Activated CD4-positive, alpha-beta T cell treated with anti-CD3 and anti-CD28 coated beads, Interleukin-2, amount 50 U/mL, for 4 hours (primary cell): Measurements from ENCODE around the gene LMNB1.

Experiments used
- DNase-seq, 2 experiments: peaks; one replicate each; pipeline ENCODE4 v3.0.0-alpha.2; 2020

LMNB1 gene

GRCh38 chr5:126857472-126858410, 80.8 kb downstream of the LMNB1 start:
- no peak for DNase-seq

- DNase-seq, result no peak
Measured at GRCh38 chr5:126858441-126858840, 81.5 kb downstream of the LMNB1 start.

GRCh38 chr5:126863402-126863801, 86.5 kb downstream of the LMNB1 start:
- no peak for DNase-seq

GRCh38 chr5:126864042-126864688, 87.2 kb downstream of the LMNB1 start:
- DNase-seq, result no peak

- DNase-seq, result no peak
Measured at GRCh38 chr5:126865299-126865698, 88.4 kb downstream of the LMNB1 start.

GRCh38 chr5:126866851-126867636, 90.1 kb downstream of the LMNB1 start:
- DNase-seq, result no peak

GRCh38 chr5:126868338-126869004, 91.5 kb downstream of the LMNB1 start:
- DNase-seq, result no peak

- DNase-seq, result no peak
Measured at GRCh38 chr5:126869005-126869451, 92.1 kb downstream of the LMNB1 start.

- DNase-seq, result no peak
Measured at GRCh38 chr5:126871441-126871840, 94.5 kb downstream of the LMNB1 start.

- DNase-seq, result no peak
Measured at GRCh38 chr5:126872561-126873354, 95.8 kb downstream of the LMNB1 start.

- DNase-seq, result no peak
Measured at GRCh38 chr5:126875303-126875785, 98.4 kb downstream of the LMNB1 start.

GRCh38 chr5:126877602-126878001, 100.7 kb downstream of the LMNB1 start:
- DNase-seq, result no peak

- no peak for DNase-seq
Measured at GRCh38 chr5:126878085-126878484, 101.1 kb downstream of the LMNB1 start.

GRCh38 chr5:126878634-126879033, 101.7 kb downstream of the LMNB1 start:
- DNase-seq, result no peak

GRCh38 chr5:126881821-126882600, 105.1 kb downstream of the LMNB1 start:
- no peak for DNase-seq

- no peak for DNase-seq
Measured at GRCh38 chr5:126883564-126884245, 106.8 kb downstream of the LMNB1 start.

GRCh38 chr5:126884269-126884819, 107.4 kb downstream of the LMNB1 start:
- no peak for DNase-seq
